ENCODE data around the gene KIF26A.

Gene KIF26A

DNA sequence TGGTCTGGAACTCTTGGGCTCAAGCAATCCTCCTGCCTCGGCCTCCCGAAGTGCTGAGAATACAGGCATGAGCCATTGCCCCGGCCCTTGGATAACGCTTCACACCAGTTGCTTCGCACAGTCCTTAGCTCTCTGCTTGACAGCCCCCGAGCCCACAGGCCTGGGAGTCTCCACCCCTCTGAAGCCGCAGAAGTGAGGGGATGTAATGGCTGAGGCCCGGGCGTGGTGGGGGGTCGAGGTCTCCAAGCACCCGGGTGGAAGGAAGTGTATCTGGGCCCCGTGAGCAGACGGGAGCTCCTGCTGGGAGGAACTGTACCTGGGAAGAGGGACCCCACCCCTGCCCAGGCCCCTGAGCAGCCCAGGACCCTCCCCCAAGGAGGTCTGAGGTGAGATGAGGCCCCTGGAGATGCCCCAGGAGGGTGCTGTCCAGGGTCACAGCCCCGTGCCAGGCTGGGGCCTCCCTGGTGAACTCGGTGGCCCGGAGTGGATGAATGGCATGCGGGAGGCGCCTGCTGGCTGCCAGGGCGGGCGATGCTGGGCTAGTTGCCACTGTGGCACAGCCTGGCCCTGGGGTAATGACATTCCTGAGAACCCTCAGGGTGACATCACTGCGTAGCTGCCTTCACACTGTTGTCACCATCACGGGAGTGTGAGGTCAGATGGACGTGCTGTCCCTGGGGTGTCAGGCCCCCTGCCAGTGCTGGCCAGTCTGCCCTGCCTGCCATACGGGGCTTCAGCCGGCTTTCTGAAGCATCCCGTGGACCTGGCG lies 48.9 kb downstream of the KIF26A start:
- Histone ChIP-seq H3K4me3 (no peak overlapping the region), H3K27ac (no peak overlapping the region)
- TF ChIP-seq, protein P1, sequence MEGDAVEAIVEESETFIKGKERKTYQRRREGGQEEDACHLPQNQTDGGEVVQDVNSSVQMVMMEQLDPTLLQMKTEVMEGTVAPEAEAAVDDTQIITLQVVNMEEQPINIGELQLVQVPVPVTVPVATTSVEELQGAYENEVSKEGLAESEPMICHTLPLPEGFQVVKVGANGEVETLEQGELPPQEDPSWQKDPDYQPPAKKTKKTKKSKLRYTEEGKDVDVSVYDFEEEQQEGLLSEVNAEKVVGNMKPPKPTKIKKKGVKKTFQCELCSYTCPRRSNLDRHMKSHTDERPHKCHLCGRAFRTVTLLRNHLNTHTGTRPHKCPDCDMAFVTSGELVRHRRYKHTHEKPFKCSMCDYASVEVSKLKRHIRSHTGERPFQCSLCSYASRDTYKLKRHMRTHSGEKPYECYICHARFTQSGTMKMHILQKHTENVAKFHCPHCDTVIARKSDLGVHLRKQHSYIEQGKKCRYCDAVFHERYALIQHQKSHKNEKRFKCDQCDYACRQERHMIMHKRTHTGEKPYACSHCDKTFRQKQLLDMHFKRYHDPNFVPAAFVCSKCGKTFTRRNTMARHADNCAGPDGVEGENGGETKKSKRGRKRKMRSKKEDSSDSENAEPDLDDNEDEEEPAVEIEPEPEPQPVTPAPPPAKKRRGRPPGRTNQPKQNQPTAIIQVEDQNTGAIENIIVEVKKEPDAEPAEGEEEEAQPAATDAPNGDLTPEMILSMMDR (IDR thresholded peaks at IDR 0.05), result no peak
- no peak for DNase-seq (ENCODE audit: low spot score)

DNA sequence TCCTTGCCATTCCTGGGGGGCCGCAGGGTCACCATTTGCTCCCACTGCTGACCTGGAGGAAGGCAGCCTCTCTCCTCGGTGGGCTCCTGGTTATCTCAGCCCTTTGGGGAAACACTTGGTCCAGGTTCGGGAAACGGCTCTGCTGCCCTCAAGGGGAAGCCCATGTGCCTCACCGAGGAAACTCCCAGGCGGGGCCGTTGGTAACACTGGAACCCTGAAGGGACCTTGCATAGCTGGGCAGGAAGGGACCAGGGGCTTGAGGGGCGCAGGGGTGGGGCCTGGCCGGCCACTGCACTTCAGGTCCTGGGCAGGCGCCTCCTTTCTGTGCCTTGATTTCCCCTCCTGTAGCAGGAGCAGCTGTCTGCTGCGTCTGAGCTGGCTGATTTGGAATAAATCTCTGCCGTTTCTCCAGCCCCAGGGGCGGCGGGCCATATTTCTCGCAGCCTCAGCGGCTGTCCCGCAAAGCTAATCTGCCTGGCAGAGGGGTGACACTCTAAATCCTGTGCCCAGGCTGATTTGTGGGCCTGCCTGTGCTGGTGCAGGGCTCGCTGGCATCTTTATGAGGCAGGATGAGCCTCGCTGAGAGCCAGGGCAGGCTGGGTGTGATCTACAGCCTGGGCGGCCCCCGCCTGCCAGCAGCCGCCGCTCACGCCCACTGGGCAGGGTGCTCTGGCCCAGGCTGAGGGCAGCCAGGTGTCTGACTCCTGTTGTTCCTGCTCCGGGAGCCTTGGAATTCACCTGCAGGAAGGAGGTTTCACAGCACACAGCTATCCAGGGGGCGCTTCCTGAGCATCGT lies 49.7 kb downstream of the KIF26A start:
- Histone ChIP-seq H3K4me3 (no peak overlapping the region), H3K27ac (no peak overlapping the region)
- TF ChIP-seq, protein P1 (IDR thresholded peaks at IDR 0.05), result no peak
- DNase-seq (ENCODE audit: low spot score), result no peak

DNA sequence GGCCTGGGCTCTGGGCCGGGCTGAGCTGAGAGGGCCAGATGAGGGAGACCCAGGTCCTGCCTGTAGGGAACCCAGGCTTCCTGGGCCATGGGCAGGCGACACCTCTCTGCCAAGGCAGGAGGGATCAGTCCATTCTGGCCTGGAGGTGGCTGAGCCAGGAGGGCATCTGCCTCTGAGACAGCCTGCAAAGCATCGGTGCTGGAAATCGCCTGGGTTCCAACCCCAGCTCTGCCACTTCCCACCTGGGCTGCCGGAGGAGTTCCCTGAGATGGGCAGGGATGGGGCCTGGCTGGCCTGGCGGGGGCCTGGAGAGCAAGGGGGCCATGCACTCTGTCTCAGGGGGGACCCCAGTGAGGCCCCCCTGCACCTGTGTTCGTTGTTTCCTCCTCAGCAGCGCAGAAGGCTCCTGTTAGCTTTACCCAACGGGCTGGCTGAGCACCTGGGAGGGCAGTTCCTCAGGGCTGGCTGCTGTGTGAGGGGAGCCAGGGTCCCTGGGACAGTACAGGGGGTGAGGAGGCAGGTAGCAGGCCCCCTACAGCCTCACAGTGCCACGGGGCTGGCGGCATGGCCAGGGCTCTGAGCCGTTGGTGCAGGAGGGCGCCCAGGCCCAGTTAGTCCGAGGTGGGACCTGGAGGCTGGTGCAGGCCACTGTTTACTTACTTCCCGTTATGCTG lies 50.5 kb downstream of the KIF26A start:
- TF ChIP-seq, protein P1 (IDR thresholded peaks at IDR 0.05), result no peak
- H3K4me3 ChIP-seq, result no peak overlapping the region
- no peak for DNase-seq (ENCODE audit: low spot score)
- no peak overlapping the region for H3K27ac ChIP-seq

DNA sequence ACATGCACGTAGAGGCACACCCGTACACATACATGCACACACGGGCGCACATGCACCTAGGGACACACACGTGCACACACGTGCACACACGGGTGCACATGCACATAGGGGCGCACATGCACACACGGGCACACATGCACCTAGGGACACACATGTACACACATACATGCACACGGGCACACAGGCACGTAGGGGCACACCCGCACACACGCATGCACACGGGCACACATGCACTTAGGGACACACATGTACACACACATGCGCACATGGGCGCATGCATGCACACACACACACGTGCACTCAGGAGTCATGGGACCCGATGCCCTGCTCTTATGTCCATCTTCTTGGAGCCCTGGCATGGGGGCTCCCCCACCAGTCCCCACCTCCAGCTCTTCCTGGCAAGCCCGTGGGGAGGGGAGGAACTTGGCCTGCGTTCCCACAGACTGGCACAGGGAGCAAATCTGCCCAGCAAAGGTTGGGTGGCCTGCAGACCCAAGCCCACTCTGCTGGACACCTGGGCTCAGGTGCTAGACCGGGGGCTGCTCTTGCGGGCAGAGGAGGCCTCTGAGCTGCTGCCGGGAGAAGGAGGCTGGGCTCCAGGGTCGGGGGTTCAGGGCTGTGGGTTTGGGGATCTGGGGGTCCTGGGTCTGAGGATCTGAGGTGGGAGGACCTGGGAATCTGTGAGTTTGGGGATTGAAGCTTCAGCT lies 51.4 kb downstream of the KIF26A start:
- no peak overlapping the region for H3K27ac ChIP-seq
- TF ChIP-seq, protein P1 (IDR thresholded peaks at IDR 0.05), result no peak
- no peak overlapping the region for H3K4me3 ChIP-seq
- DNase-seq (ENCODE audit: low spot score), result no peak

DNA sequence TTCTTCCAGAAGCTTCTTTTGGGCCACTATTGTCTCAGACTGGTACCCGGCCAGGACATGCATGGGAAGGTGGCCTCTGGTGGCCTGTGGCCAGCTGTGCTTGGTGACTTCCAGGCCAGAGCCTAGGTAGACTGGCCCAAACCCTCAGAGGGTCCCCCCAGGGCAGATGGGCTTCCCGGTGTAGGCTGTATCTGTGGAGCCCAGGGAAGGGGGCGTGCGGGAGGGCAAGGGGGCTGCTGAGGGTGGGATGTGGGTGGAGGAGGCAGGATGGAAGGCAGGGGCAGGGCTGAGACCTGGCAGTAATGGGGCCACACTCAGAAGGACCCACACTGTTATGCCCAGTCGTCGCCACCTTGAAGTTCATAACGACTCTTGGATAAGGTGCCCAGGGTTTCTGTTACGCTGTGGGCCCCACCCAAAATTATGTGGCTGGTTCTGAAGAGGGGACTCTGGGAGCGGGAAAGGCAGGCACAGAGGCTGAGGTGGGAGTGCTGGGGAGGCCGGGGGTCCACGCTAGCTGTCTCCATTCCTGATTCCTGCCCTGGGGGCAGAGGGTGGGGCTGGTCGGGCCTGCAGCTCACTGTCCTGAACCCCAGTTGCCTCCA lies 52.1 kb downstream of the KIF26A start:
- TF ChIP-seq, protein P1 (IDR thresholded peaks at IDR 0.05), result no peak
- Histone ChIP-seq H3K27ac (no peak overlapping the region), H3K4me3 (no peak overlapping the region)
- no peak for DNase-seq (ENCODE audit: low spot score)

DNA sequence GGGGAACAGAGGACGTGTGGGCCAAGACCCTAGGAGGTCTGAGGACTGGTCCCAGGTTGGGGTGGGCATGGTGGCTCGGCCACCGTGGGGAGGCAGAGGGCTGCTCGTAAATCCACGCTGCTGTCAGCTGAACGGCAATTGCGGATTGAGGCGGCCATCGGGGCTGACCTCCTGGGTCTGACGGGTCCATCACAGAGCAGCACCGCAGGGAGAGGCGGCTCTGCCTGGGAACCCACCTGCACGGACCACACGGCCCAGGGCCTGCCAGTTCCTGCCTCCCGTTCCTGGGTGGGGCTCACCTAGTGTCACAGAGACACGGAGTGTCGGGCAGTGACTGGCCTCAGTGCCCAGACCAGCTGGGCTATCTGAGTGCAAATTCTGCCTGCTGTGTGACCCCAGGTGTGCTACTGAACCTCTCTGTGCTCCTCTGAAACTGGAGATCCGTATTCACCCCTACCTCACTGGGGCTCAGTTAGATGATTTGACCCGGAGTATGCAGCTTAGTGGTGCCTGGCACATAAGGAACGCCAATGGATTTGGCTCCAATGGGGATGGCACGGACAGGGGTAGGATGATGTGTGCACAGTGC lies 53.1 kb downstream of the KIF26A start:
- TF ChIP-seq, protein P1 (IDR thresholded peaks at IDR 0.05), result no peak

More for the DNA sequence above, 53.1 kb downstream of the KIF26A start:
- DNase-seq (ENCODE audit: low spot score), result no peak
- Histone ChIP-seq H3K4me3 (no peak overlapping the region), H3K27ac (no peak overlapping the region)
